Activated CD8-positive, alpha-beta memory T cell treated with anti-CD3 and anti-CD28 coated beads for 48 hours (primary cell): ENCODE measurements around the gene ADARB1.

Experiments
- DNase-seq, 3 experiments: peaks; one replicate each; pipeline ENCODE4 v3.0.0-alpha.2; 2020; ENCODE audit warnings: low read depth in 2 of 3, low spot score in 2 of 3

Gene ADARB1

DNA sequence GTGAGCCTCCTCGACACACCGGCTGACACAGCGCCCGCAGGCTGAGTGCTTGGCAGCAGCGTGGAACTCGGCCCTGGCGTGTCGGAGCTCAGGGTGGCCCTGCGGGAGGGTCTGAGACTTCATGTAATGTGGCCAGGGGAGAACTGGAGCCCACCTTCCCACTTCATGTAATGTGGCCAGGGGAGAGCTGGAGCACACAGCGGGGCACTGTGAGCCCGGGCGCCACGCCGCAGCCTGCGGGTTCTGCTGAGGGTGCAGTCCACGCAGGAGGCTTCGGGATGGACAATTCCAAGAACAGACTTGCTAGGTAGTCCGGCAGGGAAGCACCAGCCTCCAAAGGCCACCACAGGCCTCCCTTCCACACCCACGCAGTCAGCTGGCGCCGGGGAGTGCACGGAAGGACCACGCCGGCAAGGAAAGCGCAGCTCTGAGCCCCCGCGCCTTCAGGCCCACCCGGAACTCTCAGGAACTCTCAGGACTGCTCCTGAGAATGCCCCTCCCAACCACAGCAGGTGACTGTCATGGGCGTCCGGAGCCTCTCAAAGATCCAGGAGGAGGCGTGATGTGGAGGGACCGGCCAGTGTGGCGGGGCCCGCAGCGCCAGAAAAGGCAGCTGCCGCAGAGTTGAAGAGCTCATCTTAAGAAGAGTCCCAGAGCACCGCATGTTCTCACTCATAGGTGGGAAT is 19.3 kb upstream of the ADARB1 start:
- DNase-seq, result no peak

DNA sequence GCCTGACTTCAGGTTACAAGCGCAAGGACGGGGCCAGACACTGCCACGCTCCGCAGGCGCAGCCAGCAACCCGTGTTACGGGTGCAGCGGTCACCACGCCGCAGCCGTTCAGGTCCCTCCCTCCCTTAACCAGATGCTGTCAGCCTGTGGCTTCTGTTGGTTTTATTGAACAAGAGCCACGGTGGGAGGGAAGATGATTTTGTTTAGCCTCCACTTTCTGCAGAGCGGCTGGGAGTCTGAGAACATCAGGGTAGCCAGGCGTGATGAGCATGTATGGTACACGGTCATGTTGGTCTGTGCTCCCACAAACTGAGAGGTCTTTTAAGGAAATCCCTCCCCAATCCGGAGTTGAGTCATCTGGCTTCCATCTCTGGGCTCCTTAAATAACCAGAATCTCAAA is 18.5 kb upstream of the ADARB1 start:
- no peak for DNase-seq

DNA sequence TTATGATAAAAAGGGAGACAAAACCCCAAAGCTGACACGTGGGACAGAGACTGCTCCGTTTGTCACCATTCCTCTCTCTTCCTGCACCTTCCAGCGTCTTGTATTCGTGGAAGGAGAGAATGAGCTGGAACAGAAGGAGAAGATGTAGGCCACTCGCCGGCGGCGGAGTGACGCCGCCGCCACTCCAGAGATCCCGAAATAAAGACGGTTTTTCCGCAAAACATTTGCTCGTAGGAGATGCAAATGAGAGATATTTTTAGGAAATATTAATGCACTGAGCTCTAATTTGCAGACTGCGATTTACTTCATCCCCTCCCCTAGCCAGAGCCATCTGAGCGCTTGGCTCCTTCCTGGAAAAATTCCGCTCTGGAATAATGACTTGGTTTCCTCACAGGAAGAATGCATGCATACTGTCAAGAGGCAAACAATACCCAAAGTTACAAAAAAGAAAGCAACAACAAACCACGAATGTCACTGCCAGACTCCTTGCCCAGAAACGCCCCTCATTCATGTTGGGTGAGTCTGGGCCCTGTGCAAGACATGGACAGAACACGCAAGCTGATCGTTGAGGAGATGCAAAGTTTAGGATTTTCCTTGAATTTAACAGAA is 18.0 kb upstream of the ADARB1 start:
- DNase-seq, result no peak

DNA sequence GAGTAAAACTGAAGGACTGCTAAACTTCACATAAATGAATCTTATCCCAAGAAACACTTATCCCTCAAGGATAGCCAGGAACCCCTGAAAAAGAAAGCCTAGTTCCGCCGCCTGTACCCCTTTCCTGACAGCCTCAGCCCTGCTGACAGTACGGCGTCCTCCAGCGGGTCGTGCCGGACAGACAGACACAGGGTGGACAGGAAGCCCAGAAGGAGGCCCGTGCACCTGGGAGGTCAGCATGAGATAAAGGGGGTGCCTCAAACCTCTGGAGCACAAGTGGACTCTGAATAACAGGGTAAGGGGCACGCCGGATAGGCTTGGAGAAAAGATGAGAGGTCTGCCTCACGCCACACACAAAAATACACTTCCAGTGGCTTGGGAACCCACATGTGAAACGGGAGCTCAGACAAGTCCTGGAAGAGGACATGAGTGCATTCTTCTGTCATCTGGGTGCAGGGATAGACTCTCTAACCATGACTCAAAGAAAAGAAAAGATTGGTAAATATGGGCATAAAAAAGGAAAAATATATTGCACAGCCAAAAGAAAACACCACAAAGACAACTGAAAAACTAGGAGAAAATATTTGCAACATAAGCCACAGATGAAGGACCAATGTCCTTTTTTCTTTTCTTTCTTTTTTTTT is 17.3 kb upstream of the ADARB1 start:
- no peak for DNase-seq

DNA sequence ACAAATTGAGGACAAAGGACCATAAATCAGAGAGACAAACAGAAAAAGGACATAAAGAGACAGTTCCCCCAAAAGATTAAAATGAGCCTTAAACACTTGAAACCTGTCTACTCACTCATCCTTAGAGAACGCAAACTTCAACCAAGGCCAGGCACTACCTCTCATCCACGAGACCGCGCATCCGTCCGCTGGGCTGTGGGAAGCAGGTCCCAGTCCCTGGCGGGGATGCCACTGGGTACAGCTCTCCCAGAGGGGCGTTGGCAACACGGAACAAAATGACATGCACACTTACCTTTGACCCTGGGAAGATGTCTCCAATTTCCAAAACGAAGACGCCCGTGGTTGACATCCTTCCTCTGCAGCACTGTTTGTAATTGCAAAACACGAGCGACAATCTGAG is 16.5 kb upstream of the ADARB1 start:
- no peak for DNase-seq

DNA sequence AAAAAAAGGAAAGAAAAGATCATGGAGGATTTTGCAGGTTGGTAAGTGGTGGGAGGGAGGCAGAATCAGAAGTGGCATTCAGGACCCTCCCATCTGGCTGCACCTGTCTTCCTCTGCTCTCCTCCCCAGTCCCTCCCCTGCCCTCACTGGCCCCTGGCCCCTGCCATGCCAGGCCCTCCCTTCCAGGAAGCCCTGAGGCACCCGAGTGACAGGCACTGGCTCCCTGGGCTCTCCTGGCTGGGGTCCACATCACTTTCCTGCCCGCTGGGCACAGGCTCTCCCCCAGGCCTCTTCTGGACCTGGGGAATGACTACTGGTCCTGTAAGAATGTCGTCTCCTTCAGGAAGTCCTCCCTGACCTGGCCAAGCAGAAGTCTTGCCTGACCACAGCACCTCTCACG is 15.3 kb upstream of the ADARB1 start:
- no peak for DNase-seq

DNA sequence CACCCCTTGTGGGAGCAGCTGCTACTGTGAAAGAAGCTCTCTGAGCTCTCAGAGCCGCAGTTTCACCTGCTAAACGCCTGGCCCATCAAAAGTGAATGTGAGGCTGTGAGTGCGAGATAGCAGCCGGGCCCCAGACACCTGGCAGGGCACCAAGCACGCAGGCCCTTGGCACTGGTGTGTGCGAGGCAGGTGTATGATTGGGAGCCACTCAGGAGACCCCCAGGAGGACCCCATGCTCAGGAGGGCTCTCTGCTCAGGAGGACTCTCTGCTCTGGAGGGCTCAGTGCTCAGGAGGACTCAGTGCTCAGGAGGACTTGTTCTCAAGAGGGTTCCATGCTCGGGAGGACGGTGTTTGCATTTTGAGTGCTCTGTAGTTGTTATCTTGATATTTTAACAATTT is 14.3 kb upstream of the ADARB1 start:
- DNase-seq, result no peak

DNA sequence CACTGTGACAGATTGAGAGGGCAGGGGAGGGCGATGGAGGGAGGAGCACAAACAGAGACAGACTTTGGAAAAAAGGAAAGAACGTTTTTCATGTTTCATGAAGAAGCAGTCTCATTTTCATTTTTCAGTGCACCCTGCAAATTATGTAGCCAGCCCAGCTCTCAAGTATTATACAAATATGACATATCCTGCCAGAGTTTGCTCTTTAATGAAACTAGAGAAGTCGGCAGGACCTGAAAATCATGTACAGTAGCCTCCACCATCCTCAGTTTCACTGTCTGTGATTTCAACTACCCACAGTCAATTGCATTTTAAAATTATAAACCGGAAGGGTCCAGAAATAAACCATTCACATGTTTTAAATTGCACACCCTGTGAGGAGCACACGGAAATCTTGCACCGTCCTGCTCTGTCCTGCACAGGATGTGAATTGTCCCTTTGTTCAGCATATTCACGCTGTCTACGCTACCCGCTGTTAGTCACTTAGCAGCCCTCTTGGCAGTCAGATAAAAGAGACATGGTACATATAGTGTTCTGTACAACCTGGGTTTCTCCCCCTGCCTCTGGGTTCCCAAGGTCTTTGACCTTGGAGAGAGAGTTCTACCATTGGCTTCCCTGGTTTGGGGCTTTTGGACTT is 13.6 kb upstream of the ADARB1 start:
- DNase-seq, result no peak

DNA sequence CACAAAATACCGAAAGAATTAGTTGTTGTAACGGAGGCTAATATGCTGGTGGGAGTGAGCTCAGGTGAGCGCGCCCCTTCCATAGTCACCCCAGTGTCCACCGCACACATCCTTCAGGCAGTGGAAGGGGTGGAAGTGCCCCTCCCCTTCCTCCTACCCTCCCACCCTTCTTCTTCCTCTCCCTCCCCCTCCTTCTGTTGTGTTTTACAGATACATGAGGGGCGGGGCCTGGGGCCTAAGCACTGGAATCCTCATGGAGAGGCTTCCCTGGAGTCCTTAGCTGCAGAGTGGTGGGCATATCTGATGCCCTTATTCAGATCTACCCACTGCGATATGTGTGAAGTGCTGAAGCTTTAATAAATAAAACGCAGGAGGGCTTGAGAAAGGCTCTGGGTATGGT is 10.3 kb upstream of the ADARB1 start:
- no peak for DNase-seq

DNA sequence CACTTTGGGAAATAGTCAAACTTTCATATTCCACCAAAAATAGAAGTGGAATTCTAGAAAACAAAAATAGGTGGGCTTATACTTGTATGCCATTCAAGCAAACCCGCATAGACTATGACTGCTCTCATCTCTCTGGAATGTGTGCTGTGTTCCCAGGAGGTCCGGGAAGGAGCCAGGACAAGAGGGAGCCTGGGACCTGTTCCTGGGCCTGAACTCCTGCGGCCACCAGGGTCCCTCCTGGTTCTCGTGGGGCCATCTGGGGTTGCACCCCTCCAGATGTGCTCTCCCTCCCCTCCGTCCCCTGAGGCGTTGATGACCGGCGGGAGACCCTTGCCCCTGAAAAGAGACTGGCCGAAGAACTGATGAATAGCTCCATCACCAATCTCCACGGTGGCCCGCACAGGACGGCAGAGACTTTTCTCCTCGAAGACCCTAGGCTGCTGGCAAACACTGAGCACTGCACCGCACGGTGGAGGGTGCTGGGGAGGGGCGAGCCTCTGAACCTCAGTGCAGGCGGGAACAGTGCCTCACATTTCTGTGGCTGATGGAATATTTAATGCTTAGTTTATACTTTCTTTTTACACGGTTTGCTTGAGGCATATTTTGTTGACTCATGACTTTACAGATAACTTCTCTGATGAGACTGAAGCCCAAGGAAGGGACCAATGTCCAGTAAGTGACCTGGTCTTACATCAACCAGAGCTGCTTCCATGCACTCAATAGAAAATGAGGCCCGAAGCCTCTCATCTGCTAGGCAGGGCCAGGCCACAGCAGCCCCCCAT is 9.6 kb upstream of the ADARB1 start:
- no peak for DNase-seq

DNA sequence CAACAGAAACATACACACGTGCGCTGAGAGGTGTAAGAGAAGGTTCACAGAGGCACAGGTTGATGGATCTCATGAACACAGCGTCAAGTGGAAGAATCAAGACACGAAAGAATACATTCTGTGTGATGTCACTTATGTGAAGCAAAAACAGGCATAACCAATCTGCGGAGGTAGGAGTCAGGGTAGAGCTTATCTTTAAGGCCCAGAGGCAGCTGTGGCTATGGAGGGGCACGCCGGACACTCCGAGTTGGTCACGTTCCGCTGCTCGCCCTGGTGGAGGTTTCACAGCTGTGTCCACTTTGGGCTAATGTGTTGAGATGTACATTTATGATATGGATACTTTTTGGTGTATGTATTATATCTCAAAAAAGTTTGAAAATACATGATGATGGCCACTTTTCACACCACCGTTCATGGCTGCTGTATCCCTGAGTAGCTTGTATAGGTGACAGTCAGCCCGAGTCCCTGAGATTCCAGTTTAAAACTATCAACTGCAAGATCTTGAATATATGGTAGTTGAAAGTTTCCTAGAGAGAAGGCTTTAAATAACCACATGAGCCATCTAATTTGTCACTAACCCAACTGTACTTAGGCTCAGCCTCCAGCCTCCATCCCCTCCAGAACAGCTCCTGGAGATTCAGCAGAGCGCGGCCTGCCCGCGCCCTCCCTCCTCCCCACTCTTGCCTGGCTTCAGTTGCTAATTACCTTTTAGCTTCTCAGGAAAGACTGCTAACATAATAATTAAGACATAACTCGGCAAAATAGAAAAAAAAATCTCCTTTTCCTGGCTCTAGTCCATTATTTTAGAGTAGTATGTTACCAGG is 6.7 kb upstream of the ADARB1 start:
- no peak for DNase-seq

DNA sequence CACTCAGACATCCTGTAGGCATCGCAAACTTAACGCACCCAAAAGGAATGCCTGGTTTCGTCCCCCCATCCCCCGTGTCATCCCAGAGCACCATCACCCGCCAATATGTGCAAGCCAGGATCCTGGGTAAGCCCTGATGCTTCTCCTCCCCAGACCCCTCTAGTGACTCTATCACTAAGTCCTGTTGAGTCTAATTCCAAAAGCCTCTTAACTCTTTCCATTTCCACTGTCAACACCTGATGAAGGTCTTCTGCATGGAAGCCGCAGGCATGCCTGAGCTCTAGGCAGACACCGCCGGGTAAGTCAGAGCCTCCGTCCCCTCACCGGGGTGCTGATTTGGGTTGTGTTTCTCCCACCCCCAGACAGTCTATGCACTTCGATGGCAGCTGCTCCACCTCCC is 5.3 kb upstream of the ADARB1 start:
- no peak for DNase-seq

DNA sequence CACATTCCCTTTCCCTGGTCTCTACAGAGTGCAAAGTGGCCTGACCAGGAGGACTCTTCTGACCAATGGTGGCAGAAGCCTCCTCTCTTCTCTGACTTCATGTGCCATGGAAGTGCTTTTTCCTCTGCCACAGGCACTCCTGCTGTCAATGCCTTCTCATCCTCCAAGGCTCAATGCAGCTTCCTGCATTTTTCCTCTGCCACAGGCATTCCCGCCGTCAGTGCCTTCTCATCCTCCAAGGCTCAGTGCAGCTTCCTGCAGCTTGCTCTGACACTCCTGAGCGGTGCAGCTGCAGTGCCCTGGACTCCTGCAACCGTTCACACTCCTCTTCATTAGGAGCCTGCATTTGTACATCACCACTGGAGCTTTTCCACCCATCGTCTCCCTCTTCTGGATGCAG is 4.7 kb upstream of the ADARB1 start:
- DNase-seq, result no peak

DNA sequence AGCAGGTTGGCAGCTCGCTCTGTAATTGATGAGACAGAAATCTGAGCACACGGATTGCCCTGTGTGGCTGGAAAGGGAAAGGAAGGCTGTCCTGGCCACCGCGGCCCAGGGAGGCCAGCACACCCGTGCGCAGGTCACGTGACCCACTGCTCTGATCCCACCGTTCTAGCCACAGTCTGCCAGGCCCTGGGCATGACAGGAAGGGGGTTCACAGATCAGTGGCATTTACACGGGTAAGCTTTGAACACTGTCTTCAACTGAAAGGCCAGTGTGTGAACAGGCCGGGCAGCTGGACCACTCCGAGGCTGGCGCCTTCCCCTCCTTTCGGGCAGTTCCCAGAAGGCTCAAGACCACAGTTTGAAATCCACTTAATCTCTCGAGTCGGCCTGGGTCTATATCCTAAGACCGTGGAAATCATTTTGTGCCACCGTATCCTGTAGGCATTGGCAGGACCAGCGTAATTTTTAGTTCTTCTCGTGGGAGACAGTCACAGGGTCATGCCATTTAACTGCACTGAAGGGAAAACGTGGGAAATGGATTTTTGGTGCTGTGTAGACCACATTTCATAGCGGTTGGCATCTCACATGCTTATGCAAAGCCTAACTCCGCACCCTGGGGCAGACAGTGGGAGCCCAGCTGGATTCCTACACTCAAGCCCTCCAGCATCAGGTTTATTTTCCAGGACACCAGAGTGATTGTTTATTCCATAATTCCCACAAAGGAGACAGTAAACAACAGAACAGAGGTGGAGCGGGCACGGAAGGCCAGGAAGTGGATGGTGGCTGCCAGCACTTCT is 3.1 kb upstream of the ADARB1 start:
- DNase-seq, result no peak

DNA sequence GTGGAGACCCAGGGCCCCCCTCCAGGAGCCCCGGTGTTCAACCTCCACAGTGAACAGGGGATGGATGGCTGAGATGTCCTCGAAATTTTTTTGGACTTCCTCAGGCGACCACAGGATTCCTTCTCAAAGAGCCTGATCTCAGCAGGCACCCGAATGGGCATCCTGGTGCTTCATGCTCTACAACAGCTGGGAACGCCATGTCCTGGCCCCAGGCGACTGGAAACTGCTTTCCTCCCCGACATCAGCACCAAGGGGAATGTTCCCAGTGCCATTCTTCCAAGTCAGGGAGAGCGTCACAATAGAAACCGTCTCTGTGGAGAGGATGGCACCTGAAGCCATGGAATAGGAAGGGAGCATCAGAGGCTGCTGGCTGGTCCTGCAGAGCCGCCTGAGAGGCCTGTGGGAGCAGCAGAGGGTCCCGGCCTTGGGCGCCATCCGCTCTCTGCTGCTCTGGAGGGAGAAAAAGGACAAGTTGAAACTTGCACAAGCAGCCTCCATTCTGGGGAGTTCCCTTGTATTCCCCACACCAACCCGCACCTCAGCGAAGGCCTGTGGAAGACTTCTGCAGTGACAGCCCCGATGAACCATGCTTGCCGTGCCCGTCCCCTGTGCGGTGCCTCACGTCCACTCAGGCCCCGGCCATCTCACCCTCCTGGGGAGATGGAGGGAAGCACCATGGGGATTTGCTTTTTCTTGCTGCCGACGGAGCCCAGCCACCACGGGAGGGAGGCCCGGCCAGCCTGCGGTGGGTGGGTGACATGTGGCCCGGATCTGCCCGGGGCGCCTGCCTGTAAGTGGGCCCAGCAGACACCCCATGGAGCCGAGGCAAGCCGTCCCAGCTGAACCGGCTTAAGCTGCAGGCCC is 2.3 kb upstream of the ADARB1 start:
- DNase-seq, result no peak

DNA sequence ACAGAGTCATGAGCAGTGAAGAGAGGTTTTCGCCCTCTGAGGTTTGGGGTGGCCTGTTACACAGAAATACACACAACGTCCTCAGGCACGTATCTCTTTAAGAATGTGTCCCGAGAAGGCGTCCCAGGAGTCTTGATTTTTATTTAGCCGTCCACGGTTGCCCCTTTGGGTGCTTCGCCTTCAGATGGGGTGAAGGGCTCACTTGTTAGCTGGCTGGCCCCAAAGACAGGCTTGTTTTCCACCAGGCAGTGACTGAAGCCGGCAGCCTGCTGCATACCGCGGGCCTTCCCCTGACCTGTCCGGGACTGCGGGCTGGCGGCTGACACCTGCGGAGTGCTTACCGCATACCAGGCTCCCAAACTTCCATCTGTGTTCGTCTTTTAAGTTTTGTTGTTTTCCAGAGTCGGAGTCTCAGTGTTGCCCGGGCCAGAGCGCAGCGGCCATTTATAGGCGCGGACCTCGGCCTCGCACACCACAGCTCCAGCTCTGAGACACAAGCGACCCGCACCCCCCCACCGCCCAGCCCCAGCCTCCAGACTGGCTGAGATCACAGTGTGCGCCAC is 1.6 kb upstream of the ADARB1 start:
- DNase-seq, result no peak

DNA sequence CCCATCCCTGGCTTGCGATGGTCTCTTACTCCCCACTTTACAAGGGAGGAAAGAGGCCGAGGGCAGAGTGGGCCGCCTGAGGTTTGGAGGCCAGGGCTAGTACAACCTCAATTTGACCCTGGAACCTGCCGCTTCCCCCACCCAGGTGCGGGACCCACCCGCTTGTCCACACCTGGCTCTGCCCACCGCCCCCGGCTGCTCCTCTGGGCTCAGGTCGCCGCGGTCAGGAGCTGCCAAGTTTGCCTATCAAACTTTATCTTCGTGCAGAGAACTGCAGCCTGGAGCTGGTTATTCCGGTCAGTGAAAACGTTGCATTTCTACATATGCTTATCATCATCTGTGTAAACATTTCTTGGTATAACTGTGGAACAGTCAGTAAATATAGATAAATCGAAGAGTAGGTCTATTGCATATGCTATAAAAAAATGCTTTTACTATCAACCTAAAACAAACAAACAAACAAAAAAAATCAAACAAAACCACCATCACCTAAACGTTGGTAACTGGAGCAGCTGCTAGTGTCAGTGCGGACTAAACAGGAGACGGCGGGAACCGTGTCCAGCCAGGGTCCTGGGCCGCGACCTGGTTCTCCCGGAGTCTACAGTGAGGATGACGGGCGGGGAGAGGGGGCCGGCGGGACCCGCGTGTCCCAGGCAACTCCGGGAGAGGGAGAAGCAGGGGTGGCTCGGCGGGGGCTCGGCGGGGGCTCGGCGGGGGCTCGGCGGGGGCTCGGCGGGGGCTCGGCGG is 906 bp upstream of the ADARB1 start:
- DNase-seq, result no peak
